PC-3 (cell line): ENCODE measurements around the gene CCS. TPM values are rescaled to one million over a fixed set of nuclear protein-coding genes. Genes with fewer than 3 reads are reported as not detected.

Experiments used
- ATAC-seq: fragments of 200-7000 bp; cut with Tn5 transposase; 2 replicates; pipeline ENCODE4 v1.9.1; 2020; ENCODE audit warnings: mild to moderate bottlenecking, moderate library complexity
- BruUV-seq: library from RNA; stranded (reverse); fragments of 400-500 nt; replicated peaks from 2 replicates; lab custom pipeline; 2021; lab: Mats Ljungman, UMichigan
- CTCF ChIA-PET: fragments of 300-600 bp; sonication (Branson Sonifier 250); formaldehyde crosslinking; loops from one replicate; lab custom pipeline; 2022; ENCODE audit warnings: antibody characterized with exemption; lab: Charles Lee
- POLR2A ChIA-PET: fragments of 300-600 bp; sonication (Branson Sonifier 250); formaldehyde crosslinking; loops from one replicate; lab custom pipeline; 2022; ENCODE audit warnings: antibody characterized with exemption; ENCODE audit not compliant: unreplicated experiment; lab: Charles Lee
- DNase-seq: peaks from one replicate; pipeline ENCODE4 v3.0.0-alpha.2; 2015
- H2AFZ ChIP-seq: fragments of 300-600 bp; sonication (generic); 2 replicates; pipeline ENCODE4 v1.6.0; 2016; ENCODE audit warnings: antibody characterized with exemption, low read length
- H3F3A ChIP-seq: fragments of 300-600 bp; sonication (generic); one replicate; pipeline ENCODE4 v1.6.0; 2017; ENCODE audit warnings: antibody characterized with exemption, low read length, control low read depth, mild to moderate bottlenecking; ENCODE audit not compliant: unreplicated experiment
- H3K27ac ChIP-seq: fragments of 300-600 bp; sonication (generic); 2 replicates; pipeline ENCODE4 v1.5.1; 2016; ENCODE audit warnings: mild to moderate bottlenecking, low read length
- H3K27me3 ChIP-seq: fragments of 300-600 bp; sonication (generic); 2 replicates; pipeline ENCODE4 v1.6.1; 2016; ENCODE audit warnings: low read length, mixed read lengths
- H3K36me3 ChIP-seq: fragments of 300-600 bp; sonication (generic); 2 replicates; pipeline ENCODE4 v1.6.1; 2016; ENCODE audit warnings: low read depth, mixed run types, low read length, mixed read lengths
- H3K4me1 ChIP-seq: fragments of 300-600 bp; sonication (generic); 2 replicates; pipeline ENCODE4 v1.5.1; 2016; ENCODE audit warnings: low read length; ENCODE audit not compliant: insufficient read depth
- H3K4me2 ChIP-seq: fragments of 300-600 bp; sonication (generic); 2 replicates; pipeline ENCODE4 v1.6.0; 2016; ENCODE audit warnings: low read length
- H3K4me3 ChIP-seq: fragments of 300-600 bp; sonication (generic); 2 replicates; pipeline ENCODE4 v1.5.1; 2016; ENCODE audit warnings: mild to moderate bottlenecking, low read length, mixed read lengths
- H3K79me2 ChIP-seq: fragments of 300-600 bp; sonication (generic); 2 replicates; pipeline ENCODE4 v1.6.1; 2017; ENCODE audit warnings: low read length, mixed read lengths
- H3K9ac ChIP-seq: fragments of 300-600 bp; sonication (generic); 2 replicates; pipeline ENCODE4 v1.6.0; 2016; ENCODE audit warnings: mild to moderate bottlenecking, low read length
- H3K9me2 ChIP-seq: fragments of 300-600 bp; sonication (generic); replicated peaks from 2 replicates; pipeline ENCODE4 v1.6.1; 2016; ENCODE audit warnings: mixed run types, low read length, mixed read lengths
- H3K9me3 ChIP-seq: fragments of 300-600 bp; sonication (generic); 2 replicates; pipeline ENCODE4 v1.6.1; 2016; ENCODE audit warnings: low read length, mixed read lengths
- H4K20me1 ChIP-seq: fragments of 300-600 bp; sonication (generic); 2 replicates; pipeline ENCODE4 v1.6.1; 2016; ENCODE audit warnings: low read length, mixed read lengths
- CTCF ChIP-seq: fragments of 300-600 bp; sonication (generic); conservative IDR thresholded peaks from 2 replicates; pipeline ENCODE4 v1.5.1; 2017; ENCODE audit warnings: antibody characterized with exemption, low read depth, mild to moderate bottlenecking, low read length
- EZH2 ChIP-seq: fragments of 300-600 bp; sonication (generic); IDR thresholded peaks from one replicate; pipeline ENCODE4 v1.6.1; 2017; ENCODE audit warnings: antibody characterized with exemption, mild to moderate bottlenecking, low read length; ENCODE audit not compliant: unreplicated experiment
- EZH2phosphoT487 ChIP-seq: fragments of 300-600 bp; sonication (generic); IDR thresholded peaks from 2 replicates; pipeline ENCODE4 v1.6.1; 2018; ENCODE audit warnings: mild to moderate bottlenecking, antibody characterized with exemption, low read length, borderline replicate concordance
- intact Hi-C: fragments of 100-400 bp; cut with micrococcal nuclease; formaldehyde crosslinking; loops from 2 replicates; pipeline ENCODE4 v1.9.0; 2023
- total RNA-seq: library from RNA; depleted of rRNA; stranded (reverse); fragments of >200 nt; gene quantifications from 2 replicates; pipeline ENCODE4 v1.2.3, GENCODE V29; 2014

The CCS gene
- total RNA-seq, 1 experiment from 2014 or later, result 43.8 TPM

- no peak for TF ChIP-seq EZH2phosphoT487
- TF ChIP-seq EZH2, result no peak
- no peak for TF ChIP-seq CTCF
- POLR2A ChIA-PET, result no interaction called here
- no TSS peak for BruUV-seq
These were observed 32.8 kb downstream of the CCS start for GRCh38 chr11:66625752-66626149.

DNA sequence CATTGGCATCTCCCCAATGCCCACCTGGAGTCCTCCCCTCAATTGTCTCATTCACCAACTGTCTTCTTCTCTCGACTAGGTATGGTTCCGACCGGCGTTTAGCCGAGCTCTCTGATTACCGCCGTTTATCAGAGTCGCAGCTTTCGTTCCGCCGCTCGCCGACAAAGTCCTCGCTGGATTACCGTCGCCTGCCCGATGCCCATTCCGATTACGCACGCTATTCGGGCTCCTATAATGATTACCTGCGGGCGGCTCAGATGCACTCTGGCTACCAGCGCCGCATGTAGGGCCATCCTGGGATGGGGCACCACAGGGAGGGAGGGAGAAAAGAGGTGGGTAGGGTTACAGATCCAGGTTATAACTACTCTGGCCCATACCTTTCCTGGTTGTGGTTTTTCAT is 33.4 kb downstream of the CCS start:
- Histone ChIP-seq H3K9me3 (no peaks in the 10 kb centered on the region), H3K36me3 (peaks cover 88% of the 10 kb centered on the region), H3K9me2 (no peaks in the 10 kb centered on the region), H3K4me3 (no peak overlapping the region), H3K27me3 (no peaks in the 10 kb centered on the region), H4K20me1 (peaks cover 91% of the 10 kb centered on the region), H3K4me1 (no peaks in the 10 kb centered on the region), H3K79me2 (peaks cover 100% of the 10 kb centered on the region), H3K27ac (no peak overlapping the region), H3F3A (peaks cover 9% of the 10 kb centered on the region), H2AFZ (no peak overlapping the region), H3K9ac (no peak overlapping the region), H3K4me2 (no peak overlapping the region)
- DNase-seq, result no peak
- ChIA-PET POLR2A (no interaction called here), CTCF (no interaction called here)
- TF ChIP-seq EZH2phosphoT487, result no peak
- TF ChIP-seq EZH2, result no peak
- TF ChIP-seq CTCF, result no peak
- ATAC-seq, result no peak
- no TSS peak for BruUV-seq
- intact Hi-C loops, result no loop called here

More at GRCh38 chr11:66625752-66626149, 32.8 kb downstream of the CCS start:
- intact Hi-C loops, result no loop called here
- Histone ChIP-seq H3K27me3 (no peaks in the 10 kb centered on the region), H3K4me1 (no peaks in the 10 kb centered on the region), H3K9ac (no peak overlapping the region), H3K36me3 (peaks cover 91% of the 10 kb centered on the region), H3K9me2 (no peaks in the 10 kb centered on the region), H3K4me2 (no peak overlapping the region), H3K27ac (no peak overlapping the region), H3F3A (peaks cover 9% of the 10 kb centered on the region), H3K79me2 (peaks cover 100% of the 10 kb centered on the region), H4K20me1 (peaks cover 97% of the 10 kb centered on the region), H3K9me3 (no peaks in the 10 kb centered on the region), H3K4me3 (no peak overlapping the region), H2AFZ (no peak overlapping the region)
- no peak for DNase-seq
- CTCF ChIA-PET, result no interaction called here
- ATAC-seq, result no peak

- Histone ChIP-seq H3F3A (peaks cover 9% of the 10 kb centered on the region), H3K4me3 (no peak overlapping the region), H3K9me3 (no peaks in the 10 kb centered on the region), H3K9ac (no peak overlapping the region), H3K36me3 (peaks cover 85% of the 10 kb centered on the region), H3K4me2 (no peak overlapping the region), H3K9me2 (no peaks in the 10 kb centered on the region), H3K79me2 (peaks cover 100% of the 10 kb centered on the region), H3K4me1 (no peaks in the 10 kb centered on the region), H3K27me3 (no peaks in the 10 kb centered on the region), H2AFZ (no peak overlapping the region), H3K27ac (no peak overlapping the region), H4K20me1 (peaks cover 91% of the 10 kb centered on the region)
- TF ChIP-seq EZH2 (no peak), CTCF (no peak), EZH2phosphoT487 (no peak)
- DNase-seq, result no peak
- intact Hi-C loops, result no loop called here
- ChIA-PET POLR2A (interaction anchor here (0.5 kb wide), 1 partner anchor 27 kb away, joined by 12 read pairs; no protein-coding TSS in a partner anchor), CTCF (no interaction called here)
- no TSS peak for BruUV-seq
- ATAC-seq, result no peak
These were observed 33.9 kb downstream of the CCS start for GRCh38 chr11:66626926-66627325.
